ENCODE measurements around the gene ASB15.
A peak's percentile ranks its signal among the peaks of the same experiment; 100 is the strongest.

The ASB15 gene

DNA sequence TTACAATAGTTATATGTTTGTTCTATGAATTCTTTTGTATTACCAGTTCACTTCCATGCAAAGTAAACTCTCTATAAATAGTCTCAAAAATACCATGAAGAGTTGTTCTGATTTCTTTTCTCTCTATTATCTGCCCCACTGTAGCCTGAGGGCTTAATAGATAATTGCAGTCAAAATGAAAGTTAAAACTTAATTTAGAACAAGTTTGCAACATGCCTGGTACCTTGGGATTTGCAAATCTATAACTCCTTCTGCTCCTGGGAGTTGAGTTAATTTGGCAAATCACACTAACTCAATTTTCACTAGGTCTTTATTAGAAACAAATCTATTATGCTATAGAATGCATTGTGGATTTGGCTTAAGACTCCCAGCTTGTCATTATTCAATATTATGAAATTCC is 22.2 kb upstream of the ASB15 start:
- Mint-ChIP-seq H3K9me3 (no peaks in the 10 kb centered on the region), H3K4me1 (no peaks in the 10 kb centered on the region), H3K27ac (no peak overlapping the region), H3K27me3 (peaks cover 24% of the 10 kb centered on the region), H3K4me3 (no peak overlapping the region)
- ATAC-seq (no peak), DNase-seq (no peak)

DNA sequence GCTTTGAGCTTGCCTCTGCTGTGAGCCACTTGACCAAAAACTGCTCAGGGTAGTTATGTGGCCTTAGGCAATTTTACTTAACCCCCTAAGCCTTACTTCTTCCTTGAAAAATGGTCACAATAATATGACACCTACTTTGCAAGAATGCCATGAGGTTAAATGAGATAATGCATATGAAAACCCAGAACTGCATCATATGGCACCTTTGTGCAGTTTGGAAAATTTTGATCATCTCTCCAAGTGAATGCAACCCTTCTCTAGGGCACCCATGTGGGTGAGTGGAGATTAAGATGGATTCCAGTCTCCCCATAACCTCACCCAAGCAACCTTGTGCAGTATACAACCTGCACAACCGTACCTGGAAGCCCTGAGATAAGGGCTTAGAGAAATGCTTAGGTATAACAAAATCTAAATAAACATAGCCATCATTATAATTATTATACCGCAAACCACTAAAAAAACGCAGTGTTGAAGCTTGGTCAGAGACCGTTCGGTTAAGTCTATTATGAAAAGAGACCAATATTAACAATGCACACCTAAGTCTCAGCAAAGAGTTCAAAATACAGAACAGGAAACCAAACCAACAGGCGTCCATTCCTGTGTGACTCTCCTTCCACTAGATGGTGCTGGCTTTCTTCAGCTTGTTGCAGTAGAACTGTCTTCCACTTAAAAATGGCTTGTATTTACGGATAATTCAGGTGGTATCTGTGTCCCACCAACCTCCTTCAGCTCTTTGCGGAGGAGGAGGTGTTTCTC is 21.0 kb upstream of the ASB15 start:
- Mint-ChIP-seq H3K9me3 (no peaks in the 10 kb centered on the region), H3K27me3 (peaks cover 24% of the 10 kb centered on the region), H3K27ac (no peak overlapping the region), H3K4me1 (no peaks in the 10 kb centered on the region), H3K4me3 (no peak overlapping the region)
- DNase-seq (no peak), ATAC-seq (peak; percentile 57)

DNA sequence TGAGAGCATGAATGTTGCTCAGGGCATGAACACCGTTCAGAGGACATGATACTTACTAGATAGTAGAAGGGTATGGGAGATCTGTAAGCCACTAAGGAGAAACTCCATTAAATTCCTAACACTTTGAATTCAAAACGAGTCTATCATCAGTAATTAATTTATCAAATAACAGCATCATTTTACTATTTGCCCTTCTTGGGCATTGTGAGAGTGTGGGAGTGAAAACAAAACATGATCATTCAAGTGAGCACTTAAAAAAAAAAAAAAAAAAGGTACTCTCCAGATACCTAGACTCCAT is 20.5 kb upstream of the ASB15 start:
- ATAC-seq (no peak), DNase-seq (no peak)
- no peaks in the 10 kb centered on the region for H3K4me1 Mint-ChIP-seq
- peaks cover 24% of the 10 kb centered on the region for H3K27me3 Mint-ChIP-seq
- no peaks in the 10 kb centered on the region for H3K9me3 Mint-ChIP-seq
- no peak overlapping the region for H3K27ac Mint-ChIP-seq
- no peak overlapping the region for H3K4me3 Mint-ChIP-seq

DNA sequence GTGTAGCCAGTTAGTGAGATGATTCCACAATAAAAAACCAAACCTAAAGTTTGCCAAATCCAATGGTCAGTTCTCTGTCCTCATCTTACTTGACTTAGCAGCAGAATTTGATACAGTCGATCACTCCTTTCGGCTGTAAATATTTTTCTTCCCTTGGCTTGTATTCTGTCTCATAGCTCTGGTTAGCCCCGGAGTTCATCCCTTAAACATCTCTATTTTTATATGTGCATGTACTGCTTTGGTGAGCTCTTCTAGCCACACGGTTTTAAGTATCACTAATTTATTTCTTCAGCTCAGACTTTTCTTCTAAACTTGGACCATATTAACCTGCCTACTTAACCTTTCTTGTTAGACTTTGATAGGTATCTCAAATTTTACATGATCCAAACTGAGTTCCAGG is 17.8 kb upstream of the ASB15 start:
- Mint-ChIP-seq H3K4me1 (no peaks in the 10 kb centered on the region), H3K27ac (no peak overlapping the region), H3K27me3 (peaks cover 33% of the 10 kb centered on the region), H3K9me3 (no peaks in the 10 kb centered on the region), H3K4me3 (no peak overlapping the region)
- DNase-seq (no peak), ATAC-seq (no peak)

DNA sequence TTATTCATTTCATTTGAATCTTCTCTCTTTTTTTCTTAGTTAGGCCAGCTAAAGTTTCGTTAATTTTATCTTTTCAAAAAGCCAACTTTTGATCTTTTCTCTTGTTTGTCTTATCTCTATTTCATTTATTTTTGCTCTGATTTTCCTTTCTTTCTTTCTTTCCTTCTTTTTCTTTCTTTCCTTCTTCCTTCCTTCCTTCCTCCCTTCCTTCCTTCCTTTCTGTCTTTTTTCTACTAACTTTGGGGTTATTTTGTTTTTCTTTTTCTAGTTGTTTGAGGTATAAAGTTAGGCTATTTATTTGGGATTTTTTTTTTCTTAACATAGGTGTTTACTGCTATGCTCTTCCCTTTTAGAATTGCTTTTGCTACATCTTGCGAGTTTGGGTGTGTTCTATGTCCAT is 13.2 kb upstream of the ASB15 start:
- Mint-ChIP-seq H3K27ac (no peak overlapping the region), H3K4me1 (no peaks in the 10 kb centered on the region), H3K27me3 (peaks cover 47% of the 10 kb centered on the region), H3K4me3 (no peak overlapping the region), H3K9me3 (no peaks in the 10 kb centered on the region)
- ATAC-seq (no peak), DNase-seq (no peak)

DNA sequence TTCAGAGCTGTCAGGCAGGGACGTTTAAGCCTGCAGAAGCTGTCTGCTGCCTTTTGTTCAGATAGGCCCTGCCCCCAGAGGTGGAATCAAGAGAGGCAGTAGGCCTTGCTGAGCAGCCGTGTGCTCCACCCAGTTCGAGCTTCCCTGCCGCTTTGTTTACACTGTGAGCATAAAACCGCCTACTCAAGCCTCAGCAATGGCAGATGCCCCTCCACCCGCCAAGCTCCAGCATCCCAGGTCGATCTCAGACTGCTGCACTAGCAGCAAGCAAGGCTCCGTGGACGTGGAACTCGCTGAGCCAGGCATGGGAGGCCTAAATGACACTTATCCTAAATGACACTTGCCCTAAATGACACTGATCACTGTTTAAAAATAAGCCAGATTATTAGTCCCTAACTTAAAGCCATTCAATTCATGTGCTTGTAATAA is 6.8 kb upstream of the ASB15 start:
- no peak for DNase-seq
- no peak overlapping the region for H3K27ac Mint-ChIP-seq
- no peak overlapping the region for H3K4me3 Mint-ChIP-seq
- H3K4me1 Mint-ChIP-seq: no peaks in the 10 kb centered on the region
- peaks cover 38% of the 10 kb centered on the region for H3K27me3 Mint-ChIP-seq
- ATAC-seq: no peak
- H3K9me3 Mint-ChIP-seq: no peaks in the 10 kb centered on the region

DNA sequence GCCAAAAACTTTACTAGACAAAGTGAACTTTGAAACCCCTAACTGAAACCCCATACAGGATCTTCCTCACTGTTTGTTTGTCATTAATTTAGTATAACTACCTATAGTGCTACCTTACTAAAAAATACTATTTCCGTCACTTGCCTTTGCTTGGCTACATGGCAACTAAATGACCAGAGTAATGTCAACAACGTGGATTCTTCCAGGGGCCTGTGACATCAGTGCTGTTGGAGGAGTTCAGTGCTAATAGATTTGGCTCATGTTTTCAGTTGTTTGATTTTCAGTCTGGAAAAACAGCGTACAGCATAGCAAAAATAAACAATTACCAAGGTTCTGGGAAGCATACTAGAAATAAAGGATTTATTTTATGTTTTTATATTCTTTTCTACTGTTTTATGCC is 3.0 kb upstream of the ASB15 start:
- no peak for DNase-seq
- no peaks in the 10 kb centered on the region for H3K9me3 Mint-ChIP-seq
- H3K4me1 Mint-ChIP-seq: no peaks in the 10 kb centered on the region
- ATAC-seq: no peak
- H3K4me3 Mint-ChIP-seq: no peak overlapping the region
- no peak overlapping the region for H3K27ac Mint-ChIP-seq
- H3K27me3 Mint-ChIP-seq: peaks cover 7% of the 10 kb centered on the region

DNA sequence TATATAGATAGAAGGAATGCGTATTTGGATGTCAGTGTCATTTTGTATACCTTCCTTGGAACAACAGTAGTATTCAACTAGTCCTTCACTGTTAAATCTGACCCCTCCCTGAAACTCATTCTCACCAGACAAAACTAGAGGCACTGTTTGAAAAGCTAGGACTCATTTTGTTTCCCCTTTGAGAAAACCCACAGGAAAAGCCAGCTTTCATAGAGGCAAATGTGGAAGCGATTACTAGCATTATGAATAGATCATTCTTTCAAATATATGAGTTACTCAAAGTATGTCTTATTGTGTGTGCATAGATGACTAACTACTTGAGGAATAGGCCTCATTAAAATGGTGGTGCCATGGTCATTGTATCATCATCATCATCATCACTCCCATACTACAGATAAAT is 1.9 kb upstream of the ASB15 start:
- Mint-ChIP-seq H3K4me3 (no peak overlapping the region), H3K27me3 (peaks cover 7% of the 10 kb centered on the region), H3K27ac (no peak overlapping the region), H3K9me3 (no peaks in the 10 kb centered on the region), H3K4me1 (no peaks in the 10 kb centered on the region)
- no peak for DNase-seq
- ATAC-seq: no peak

DNA sequence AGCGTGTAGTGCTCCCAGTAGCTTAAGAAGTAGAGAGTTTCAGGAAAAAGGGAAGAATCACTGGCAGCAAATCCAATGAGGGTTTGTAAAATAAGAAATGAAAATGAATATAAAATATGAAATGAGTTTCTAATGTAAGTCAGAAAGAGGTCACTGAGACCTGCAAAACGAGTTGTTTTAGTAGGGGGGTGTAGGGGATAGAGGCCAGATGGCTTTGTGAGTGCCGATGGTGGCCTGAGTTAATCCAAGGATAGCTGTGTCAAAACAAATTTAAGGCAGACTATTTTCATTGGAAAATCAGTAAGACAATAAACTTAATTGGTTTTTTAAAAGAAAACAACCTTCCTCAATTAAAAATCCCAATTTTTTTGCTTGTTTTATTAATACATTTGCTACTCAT is 745 bp upstream of the ASB15 start:
- H3K4me1 Mint-ChIP-seq: no peaks in the 10 kb centered on the region

DNA sequence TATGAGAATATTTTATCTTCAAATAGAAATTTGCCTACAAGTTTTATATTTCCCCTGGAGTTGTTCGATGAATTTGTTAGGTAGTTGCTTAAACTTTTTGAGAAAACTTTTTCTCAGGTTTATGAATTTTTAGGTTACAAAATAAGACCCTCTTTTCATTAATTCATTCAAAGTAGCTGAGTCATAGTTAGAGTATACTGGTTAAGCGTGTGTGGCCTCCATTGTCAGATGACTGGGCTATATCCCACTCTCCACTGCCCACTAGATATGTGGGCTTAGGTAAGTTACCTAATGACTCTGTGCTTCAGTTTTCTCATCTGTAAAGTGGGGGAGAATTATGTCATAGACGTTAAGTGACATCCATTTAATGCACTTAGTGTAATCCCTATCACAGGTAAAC is 1.0 kb downstream of the ASB15 start:
- H3K9me3 Mint-ChIP-seq: no peaks in the 10 kb centered on the region
- DNase-seq (no peak), ATAC-seq (no peak)
- no peak overlapping the region for H3K27ac Mint-ChIP-seq
- H3K27me3 Mint-ChIP-seq: peaks cover 8% of the 10 kb centered on the region
- no peak overlapping the region for H3K4me3 Mint-ChIP-seq
- no peaks in the 10 kb centered on the region for H3K4me1 Mint-ChIP-seq

More for the DNA sequence above, 745 bp upstream of the ASB15 start:
- Mint-ChIP-seq H3K4me3 (no peak overlapping the region), H3K27me3 (peaks cover 8% of the 10 kb centered on the region), H3K9me3 (no peaks in the 10 kb centered on the region), H3K27ac (no peak overlapping the region)
- no peak for DNase-seq
- no peak for ATAC-seq

DNA sequence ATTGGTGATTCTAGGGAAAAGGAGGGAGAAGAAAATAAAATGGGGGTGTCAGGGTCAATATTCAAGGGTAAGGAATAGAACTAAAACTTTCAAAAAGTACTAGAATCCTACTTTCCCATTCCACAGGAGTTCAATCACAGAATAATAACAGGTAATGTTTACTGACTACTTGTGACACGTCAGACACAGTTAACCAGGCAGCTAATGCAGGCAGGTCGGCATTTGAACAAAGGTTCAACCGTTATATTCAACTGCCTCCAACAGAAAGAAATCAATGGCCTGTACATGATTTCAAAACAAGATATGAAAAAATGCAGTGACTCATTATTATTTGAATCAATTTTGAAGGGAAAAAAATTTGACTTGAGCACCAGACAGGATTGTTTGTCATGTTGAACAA is 3.1 kb downstream of the ASB15 start:
- peaks cover 17% of the 10 kb centered on the region for H3K27me3 Mint-ChIP-seq
- DNase-seq (no peak), ATAC-seq (no peak)
- no peak overlapping the region for H3K27ac Mint-ChIP-seq
- no peaks in the 10 kb centered on the region for H3K9me3 Mint-ChIP-seq
- H3K4me1 Mint-ChIP-seq: no peaks in the 10 kb centered on the region
- H3K4me3 Mint-ChIP-seq: no peak overlapping the region

DNA sequence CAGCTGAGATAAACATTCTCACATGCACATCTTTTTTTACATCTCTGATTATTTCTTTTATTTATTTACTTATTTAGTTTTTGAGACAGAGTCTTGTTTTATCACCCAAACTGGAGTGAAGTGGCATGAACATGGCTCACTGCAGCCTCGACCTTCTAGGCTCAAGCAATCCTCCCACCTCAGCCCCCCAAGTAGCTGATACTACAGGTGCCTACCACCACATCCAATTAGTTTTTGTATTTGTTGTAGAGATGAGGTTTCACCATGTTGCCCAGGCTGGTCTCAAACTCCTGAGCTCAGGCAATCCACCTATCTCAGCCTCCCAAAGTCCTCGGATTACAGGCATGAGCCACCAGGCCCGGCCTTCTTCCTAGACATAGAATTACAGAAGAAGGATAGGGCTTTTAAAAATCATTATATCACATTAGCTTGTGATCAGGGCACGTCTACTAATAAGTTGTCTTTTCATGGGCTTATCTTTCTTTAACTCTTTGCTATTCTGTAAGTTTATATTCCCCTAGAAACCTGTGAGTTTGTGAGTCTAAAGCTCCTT is 5.9 kb downstream of the ASB15 start:
- no peaks in the 10 kb centered on the region for H3K4me1 Mint-ChIP-seq
- H3K9me3 Mint-ChIP-seq: no peaks in the 10 kb centered on the region
- peaks cover 29% of the 10 kb centered on the region for H3K27me3 Mint-ChIP-seq
- DNase-seq (no peak), ATAC-seq (no peak)
- H3K27ac Mint-ChIP-seq: no peak overlapping the region
- no peak overlapping the region for H3K4me3 Mint-ChIP-seq

DNA sequence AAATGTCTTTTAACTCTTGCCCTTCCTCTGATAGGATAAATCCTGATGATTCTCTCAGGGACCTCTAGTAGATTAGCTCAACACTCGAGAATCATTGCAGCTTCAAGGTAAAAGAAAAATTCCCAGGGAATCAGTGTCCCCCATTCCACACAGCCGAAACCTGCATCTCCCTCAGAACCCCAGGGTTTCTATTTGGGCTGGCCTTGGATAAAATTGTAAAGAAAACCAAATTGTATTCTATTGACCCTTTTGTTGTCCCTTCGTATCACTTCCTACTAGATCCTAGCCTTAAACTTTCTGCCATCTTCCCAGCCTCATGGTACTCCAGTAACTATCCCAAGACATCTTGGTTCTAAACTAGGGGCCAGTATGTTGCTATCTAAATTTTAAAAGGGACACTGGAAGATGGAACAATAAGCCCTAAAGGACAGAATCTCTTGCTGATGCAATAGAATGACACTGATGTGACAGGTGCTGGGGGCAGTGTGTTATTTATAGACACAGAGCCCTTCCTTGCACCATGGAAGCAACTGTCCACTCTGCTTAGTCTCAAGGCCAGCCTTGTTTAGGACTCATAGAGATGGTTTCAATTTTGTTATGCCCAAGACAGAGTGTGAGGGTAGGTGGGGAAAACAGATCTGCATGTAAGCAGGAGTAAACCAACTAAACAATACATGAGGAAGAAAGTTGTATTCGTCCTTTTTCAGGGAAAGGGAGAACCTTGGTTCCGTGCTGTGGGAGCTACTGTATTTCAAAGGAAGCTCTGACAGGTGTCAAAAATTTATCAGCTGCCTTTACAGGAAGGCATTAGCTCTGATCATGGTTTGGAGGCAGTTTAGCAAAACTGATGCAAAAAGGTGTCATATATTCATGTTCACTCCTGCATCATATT is 7.6 kb downstream of the ASB15 start:
- no peak for DNase-seq
- no peak for ATAC-seq
- Mint-ChIP-seq H3K27me3 (peaks cover 38% of the 10 kb centered on the region), H3K9me3 (no peaks in the 10 kb centered on the region), H3K4me1 (no peaks in the 10 kb centered on the region), H3K27ac (peak overlapping the region; percentile 67 to 82), H3K4me3 (no peak overlapping the region)

DNA sequence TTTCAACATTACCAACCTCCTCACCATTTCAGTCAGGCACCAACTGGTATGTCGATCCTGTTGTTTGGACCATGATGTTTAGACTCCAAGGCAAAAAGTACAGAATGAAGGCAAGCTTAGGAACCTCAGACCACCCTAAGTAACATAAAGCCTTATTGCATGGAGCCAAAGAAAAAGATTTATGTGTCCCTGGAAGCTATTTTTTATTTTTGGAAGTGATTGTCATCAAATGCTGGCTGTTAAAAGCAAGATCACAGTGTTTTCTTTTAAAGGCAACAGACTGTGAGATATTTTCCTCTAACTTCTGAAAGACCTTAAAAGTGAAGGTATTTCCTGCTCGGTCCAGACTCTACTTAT is 8.2 kb downstream of the ASB15 start:
- DNase-seq (no peak), ATAC-seq (no peak)
- H3K4me1 Mint-ChIP-seq: no peaks in the 10 kb centered on the region
- no peaks in the 10 kb centered on the region for H3K9me3 Mint-ChIP-seq
- no peak overlapping the region for H3K27ac Mint-ChIP-seq
- H3K4me3 Mint-ChIP-seq: no peak overlapping the region
- peaks cover 32% of the 10 kb centered on the region for H3K27me3 Mint-ChIP-seq

DNA sequence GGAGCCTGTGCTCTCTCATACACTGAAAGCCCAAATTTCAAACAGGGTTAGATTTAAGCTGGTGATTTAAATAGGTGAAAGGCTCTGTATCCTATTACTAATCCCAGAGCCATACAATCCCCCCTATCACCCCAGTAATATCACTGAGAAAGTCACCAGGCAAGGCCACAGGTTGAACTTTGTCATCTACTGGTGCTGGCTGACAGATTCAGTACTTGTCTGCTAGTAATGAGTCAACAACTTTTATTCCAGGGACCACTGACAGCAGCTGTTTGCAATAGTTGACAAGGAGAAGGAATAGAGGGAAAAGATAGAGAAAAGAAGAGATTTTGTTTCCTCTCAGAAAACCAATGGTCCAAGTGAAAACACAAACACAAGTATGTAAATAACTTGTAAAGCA is 10.4 kb downstream of the ASB15 start:
- H3K9me3 Mint-ChIP-seq: no peaks in the 10 kb centered on the region
- peaks cover 32% of the 10 kb centered on the region for H3K27me3 Mint-ChIP-seq
- H3K4me1 Mint-ChIP-seq: no peaks in the 10 kb centered on the region
- no peak for DNase-seq
- no peak for ATAC-seq
- no peak overlapping the region for H3K27ac Mint-ChIP-seq
- no peak overlapping the region for H3K4me3 Mint-ChIP-seq

DNA sequence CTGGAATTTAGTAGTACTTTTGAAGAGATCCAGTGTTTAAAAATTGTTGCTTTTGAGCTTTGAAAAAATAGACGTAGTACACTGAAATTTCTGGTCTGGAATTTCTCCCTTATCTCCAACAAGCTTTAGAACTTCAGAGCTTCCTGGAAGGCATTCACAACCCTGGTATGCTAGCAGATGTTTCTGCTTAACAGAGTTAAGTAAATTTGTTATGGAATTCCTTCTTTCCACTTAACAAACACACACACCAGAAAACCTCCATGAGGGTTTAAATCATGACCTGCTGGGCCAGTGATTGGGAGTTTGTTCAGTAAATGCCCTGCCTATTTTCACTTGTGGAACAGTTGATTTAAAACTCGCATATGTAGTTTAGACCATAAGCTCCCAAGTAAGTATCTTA is 13.7 kb downstream of the ASB15 start:
- Mint-ChIP-seq H3K4me1 (no peaks in the 10 kb centered on the region), H3K4me3 (no peak overlapping the region), H3K9me3 (no peaks in the 10 kb centered on the region), H3K27me3 (peaks cover 41% of the 10 kb centered on the region), H3K27ac (no peak overlapping the region)
- no peak for ATAC-seq
- no peak for DNase-seq

All from stimulated activated naive CD8-positive, alpha-beta T cell treated with anti-CD3 and anti-CD28 coated beads, Interleukin-15, amount 100 ng/mL, for 72 hours (primary cell).